DOHH2 (cell line): ENCODE results near the gene ICE1.
"Not testable (repeated sequence)": the region's sequence is repeated elsewhere in the genome, so short reads cannot be mapped to it uniquely, and the experiment has no call there.

Experiments
- EZH2phosphoT487 ChIP-seq: fragments of 200-600 bp; sonication (generic); IDR thresholded peaks from 2 replicates; pipeline ENCODE4 v1.6.1; 2017; ENCODE audit warnings: borderline replicate concordance, mild to moderate bottlenecking, antibody characterized with exemption, low read length, moderate library complexity, mixed read lengths
- TF ChIP-seq, protein P1 (sequence below): fragments of 200-600 bp; sonication (generic); IDR thresholded peaks from one replicate; pipeline ENCODE4 v1.5.1; 2014; ENCODE audit warnings: antibody characterized with exemption, mild to moderate bottlenecking, low read depth, low read length; ENCODE audit not compliant: poor library complexity, severe bottlenecking

DNA sequence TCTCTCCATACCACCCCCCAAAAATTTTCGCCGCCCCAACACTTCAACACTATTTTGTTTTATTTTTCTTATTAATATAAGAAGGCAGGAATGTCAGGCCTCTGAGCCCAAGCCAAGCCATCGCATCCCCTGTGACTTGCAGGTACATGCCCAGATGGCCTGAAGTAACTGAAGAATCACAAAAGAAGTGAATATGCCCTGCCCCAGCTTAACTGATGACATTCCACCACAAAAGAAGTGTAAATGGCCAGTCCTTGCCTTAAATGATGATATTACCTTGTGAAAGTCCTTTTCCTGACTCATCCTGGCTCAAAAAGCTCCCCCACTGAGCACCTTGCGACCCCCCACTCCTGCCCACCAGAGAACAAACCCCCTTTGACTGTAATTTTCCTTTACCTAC is 98.1 kb downstream of the ICE1 start:
- TF ChIP-seq, protein P1, sequence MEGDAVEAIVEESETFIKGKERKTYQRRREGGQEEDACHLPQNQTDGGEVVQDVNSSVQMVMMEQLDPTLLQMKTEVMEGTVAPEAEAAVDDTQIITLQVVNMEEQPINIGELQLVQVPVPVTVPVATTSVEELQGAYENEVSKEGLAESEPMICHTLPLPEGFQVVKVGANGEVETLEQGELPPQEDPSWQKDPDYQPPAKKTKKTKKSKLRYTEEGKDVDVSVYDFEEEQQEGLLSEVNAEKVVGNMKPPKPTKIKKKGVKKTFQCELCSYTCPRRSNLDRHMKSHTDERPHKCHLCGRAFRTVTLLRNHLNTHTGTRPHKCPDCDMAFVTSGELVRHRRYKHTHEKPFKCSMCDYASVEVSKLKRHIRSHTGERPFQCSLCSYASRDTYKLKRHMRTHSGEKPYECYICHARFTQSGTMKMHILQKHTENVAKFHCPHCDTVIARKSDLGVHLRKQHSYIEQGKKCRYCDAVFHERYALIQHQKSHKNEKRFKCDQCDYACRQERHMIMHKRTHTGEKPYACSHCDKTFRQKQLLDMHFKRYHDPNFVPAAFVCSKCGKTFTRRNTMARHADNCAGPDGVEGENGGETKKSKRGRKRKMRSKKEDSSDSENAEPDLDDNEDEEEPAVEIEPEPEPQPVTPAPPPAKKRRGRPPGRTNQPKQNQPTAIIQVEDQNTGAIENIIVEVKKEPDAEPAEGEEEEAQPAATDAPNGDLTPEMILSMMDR: not testable (repeated sequence)
- not testable (repeated sequence) for TF ChIP-seq EZH2phosphoT487
